SK-N-SH treated with all-trans-retinoic acid at 6 μM for 48 hours (cell line): ENCODE results near the gene KIR2DL3.
"Not testable (repeated sequence)": the region's sequence is repeated elsewhere in the genome, so short reads cannot be mapped to it uniquely, and the experiment has no call there.

Experiments used
- ATAC-seq: fragments of 200-7000 bp; cut with Tn5 transposase; 3 replicates; pipeline ENCODE4 v1.9.1; 2020; ENCODE audit warnings: mild to moderate bottlenecking, moderate library complexity
- ARNTL ChIP-seq: fragments of 450-650 bp; formaldehyde crosslinking; IDR thresholded peaks from 2 replicates; pipeline ENCODE4 v1.5.0; 2020; ENCODE audit warnings: low read depth, mild to moderate bottlenecking, moderate library complexity, borderline replicate concordance
- BACH2 ChIP-seq: fragments of 250-450 bp; sonication (Bioruptor Pico); IDR thresholded peaks from 2 replicates; pipeline ENCODE4 v1.9.0; 2021; ENCODE audit warnings: mild to moderate bottlenecking, borderline replicate concordance
- CSDC2 ChIP-seq: fragments of 250-450 bp; sonication (Bioruptor Pico); IDR thresholded peaks from 2 replicates; pipeline ENCODE4 v1.5.0; 2020; ENCODE audit warnings: mild to moderate bottlenecking, moderate library complexity
- CSRNP3 ChIP-seq: fragments of 250-450 bp; sonication (Bioruptor Pico); IDR thresholded peaks from 2 replicates; pipeline ENCODE4 v1.5.1; 2021; ENCODE audit warnings: mild to moderate bottlenecking, moderate library complexity
- ESRRG ChIP-seq: fragments of 250-450 bp; sonication (Bioruptor Pico); IDR thresholded peaks from 2 replicates; pipeline ENCODE4 v1.6.1; 2021; ENCODE audit warnings: mild to moderate bottlenecking
- GLIS3 ChIP-seq: fragments of 250-450 bp; sonication (Bioruptor Pico); IDR thresholded peaks from 2 replicates; pipeline ENCODE4 v1.5.0; 2020; ENCODE audit warnings: mild to moderate bottlenecking, moderate library complexity
- ISL1 ChIP-seq: fragments of 250-450 bp; sonication (Bioruptor Pico); IDR thresholded peaks from 2 replicates; pipeline ENCODE4 v2.1.2; 2022; ENCODE audit warnings: mild to moderate bottlenecking, moderate library complexity
- OSR1 ChIP-seq: fragments of 250-450 bp; sonication (Bioruptor Pico); IDR thresholded peaks from 2 replicates; pipeline ENCODE4 v1.8.0; 2022; ENCODE audit warnings: moderate library complexity, mild to moderate bottlenecking, inconsistent platforms
- PATZ1 ChIP-seq: fragments of 250-450 bp; sonication (Bioruptor Pico); IDR thresholded peaks from 2 replicates; pipeline ENCODE4 v1.8.0; 2020; ENCODE audit warnings: mild to moderate bottlenecking, moderate library complexity, borderline replicate concordance
- POU6F1 ChIP-seq: fragments of 250-450 bp; sonication (Bioruptor Pico); IDR thresholded peaks from 2 replicates; pipeline ENCODE4 v1.8.0; 2021; ENCODE audit warnings: low read depth, mild to moderate bottlenecking, moderate library complexity, borderline replicate concordance
- PPARA ChIP-seq: fragments of 250-450 bp; sonication (Bioruptor Pico); IDR thresholded peaks from 2 replicates; pipeline ENCODE4 v1.5.0; 2020; ENCODE audit warnings: mild to moderate bottlenecking, borderline replicate concordance
- RARB ChIP-seq: fragments of 250-450 bp; sonication (Bioruptor Pico); IDR thresholded peaks from 2 replicates; pipeline ENCODE4 v1.8.0; 2021; ENCODE audit warnings: mild to moderate bottlenecking, moderate library complexity
- SNAI2 ChIP-seq: fragments of 250-450 bp; sonication (Bioruptor Pico); IDR thresholded peaks from 2 replicates; pipeline ENCODE4 v1.5.0; 2020; ENCODE audit warnings: mild to moderate bottlenecking, moderate library complexity
- TCF4 ChIP-seq: fragments of 250-450 bp; sonication (Bioruptor Pico); IDR thresholded peaks from 2 replicates; pipeline ENCODE4 v1.8.0; 2021; ENCODE audit warnings: mild to moderate bottlenecking, moderate library complexity, borderline replicate concordance
- TOX ChIP-seq: fragments of 250-450 bp; sonication (Bioruptor Pico); IDR thresholded peaks from 2 replicates; pipeline ENCODE4 v1.8.0; 2021; ENCODE audit warnings: mild to moderate bottlenecking, moderate library complexity, borderline replicate concordance
- ZC3H10 ChIP-seq: fragments of 250-450 bp; sonication (Bioruptor Pico); IDR thresholded peaks from 2 replicates; pipeline ENCODE4 v1.5.1; 2021; ENCODE audit warnings: mild to moderate bottlenecking, moderate library complexity
- ZFP3 ChIP-seq: fragments of 250-450 bp; sonication (Bioruptor Pico); IDR thresholded peaks from 2 replicates; pipeline ENCODE4 v1.5.0; 2020; ENCODE audit warnings: mild to moderate bottlenecking, moderate library complexity
- ZFP30 ChIP-seq: fragments of 450-650 bp; formaldehyde crosslinking; IDR thresholded peaks from 2 replicates; pipeline ENCODE4 v1.5.0; 2022; ENCODE audit warnings: mild to moderate bottlenecking, moderate library complexity
- ZNF565 ChIP-seq: fragments of 450-650 bp; formaldehyde crosslinking; conservative IDR thresholded peaks from 2 replicates; pipeline ENCODE4 v1.5.0; 2020; ENCODE audit warnings: low read depth, mild to moderate bottlenecking, moderate library complexity
- ZNF70 ChIP-seq: fragments of 450-650 bp; formaldehyde crosslinking; IDR thresholded peaks from 2 replicates; pipeline ENCODE4 v1.5.0; 2020; ENCODE audit warnings: mild to moderate bottlenecking, moderate library complexity
- ZNF8 ChIP-seq: fragments of 450-650 bp; formaldehyde crosslinking; IDR thresholded peaks from 2 replicates; pipeline ENCODE4 v1.5.0; 2020; ENCODE audit warnings: mild to moderate bottlenecking, moderate library complexity
- TF ChIP-seq, protein P1 (sequence below): fragments of 250-450 bp; sonication (Bioruptor Pico); IDR thresholded peaks from 2 replicates; pipeline ENCODE4 v1.5.0; 2020; ENCODE audit warnings: mild to moderate bottlenecking, moderate library complexity
- TF ChIP-seq, protein P2 (sequence below): fragments of 250-450 bp; sonication (Bioruptor Pico); IDR thresholded peaks from 2 replicates; pipeline ENCODE4 v1.5.1; 2020; ENCODE audit warnings: low read depth, mild to moderate bottlenecking, moderate library complexity

Gene KIR2DL3

DNA sequence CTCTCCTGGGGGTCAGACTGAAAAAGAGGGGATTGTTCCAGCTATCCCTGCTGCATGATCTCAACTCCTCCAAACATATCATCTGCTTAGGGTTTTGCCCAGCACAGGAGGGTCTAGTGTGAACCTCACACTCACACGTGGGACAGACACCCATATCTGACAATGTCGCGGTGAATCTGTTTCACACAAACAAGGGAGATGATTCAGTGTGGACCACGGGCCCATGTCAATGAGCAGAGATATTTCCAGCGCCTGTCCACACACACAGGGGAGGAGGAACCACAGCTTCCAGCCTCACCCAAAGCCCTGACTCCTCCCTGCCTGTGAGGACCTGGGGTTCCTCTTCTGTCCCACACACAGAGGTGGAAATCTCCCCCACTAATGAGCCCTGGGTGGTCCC lies 43.7 kb upstream of the KIR2DL3 start:
- ATAC-seq = no peak
- no peak for TF ChIP-seq ZC3H10
- no peak for TF ChIP-seq TCF4 (CRISPR knock-in tag)
- TF ChIP-seq ZFP30 (CRISPR knock-in tag) = no peak
- TF ChIP-seq ZFP3 (CRISPR knock-in tag) = no peak

DNA sequence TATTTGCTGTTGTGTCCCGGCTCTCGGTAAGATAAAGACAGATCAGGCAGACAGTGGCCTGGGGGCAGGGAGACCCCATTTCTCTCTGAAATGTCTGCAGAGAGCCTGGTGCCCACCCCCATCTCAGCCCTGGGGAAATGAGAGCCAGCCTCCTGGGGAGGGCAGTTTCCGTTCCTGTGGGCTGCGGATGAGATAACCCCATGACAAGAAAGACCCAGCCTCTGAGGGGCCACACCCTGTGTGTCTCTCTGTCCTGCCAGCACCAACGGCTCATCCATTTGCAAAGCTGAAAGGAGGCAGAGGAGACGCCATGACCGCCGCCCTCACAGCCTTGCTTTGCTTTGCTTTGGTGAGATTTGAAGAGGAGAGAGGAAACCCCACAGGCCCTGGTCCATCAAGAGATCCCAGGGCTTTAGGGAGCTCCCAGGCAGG lies 42.2 kb upstream of the KIR2DL3 start:
- no peak for ATAC-seq
- TF ChIP-seq TOX (CRISPR knock-in tag) (no peak), SNAI2 (no peak), GLIS3 (CRISPR knock-in tag) (no peak), ISL1 (CRISPR knock-in tag) (no peak), ESRRG (no peak), RARB (CRISPR knock-in tag) (no peak)

- no peak for ATAC-seq
Measured at GRCh38 chr19:54696766-54697165, 41.5 kb upstream of the KIR2DL3 start.

GRCh38 chr19:54697716-54698115 lies 40.6 kb upstream of the KIR2DL3 start:
- not testable (repeated sequence) for ATAC-seq

More at GRCh38 chr19:54696766-54697165, 41.5 kb upstream of the KIR2DL3 start:
- no peak for TF ChIP-seq CSRNP3
- TF ChIP-seq ZNF70 (CRISPR knock-in tag) = no peak
- no peak for TF ChIP-seq RARB (CRISPR knock-in tag)
- TF ChIP-seq ZFP30 (CRISPR knock-in tag) = no peak
- TF ChIP-seq, protein P1, sequence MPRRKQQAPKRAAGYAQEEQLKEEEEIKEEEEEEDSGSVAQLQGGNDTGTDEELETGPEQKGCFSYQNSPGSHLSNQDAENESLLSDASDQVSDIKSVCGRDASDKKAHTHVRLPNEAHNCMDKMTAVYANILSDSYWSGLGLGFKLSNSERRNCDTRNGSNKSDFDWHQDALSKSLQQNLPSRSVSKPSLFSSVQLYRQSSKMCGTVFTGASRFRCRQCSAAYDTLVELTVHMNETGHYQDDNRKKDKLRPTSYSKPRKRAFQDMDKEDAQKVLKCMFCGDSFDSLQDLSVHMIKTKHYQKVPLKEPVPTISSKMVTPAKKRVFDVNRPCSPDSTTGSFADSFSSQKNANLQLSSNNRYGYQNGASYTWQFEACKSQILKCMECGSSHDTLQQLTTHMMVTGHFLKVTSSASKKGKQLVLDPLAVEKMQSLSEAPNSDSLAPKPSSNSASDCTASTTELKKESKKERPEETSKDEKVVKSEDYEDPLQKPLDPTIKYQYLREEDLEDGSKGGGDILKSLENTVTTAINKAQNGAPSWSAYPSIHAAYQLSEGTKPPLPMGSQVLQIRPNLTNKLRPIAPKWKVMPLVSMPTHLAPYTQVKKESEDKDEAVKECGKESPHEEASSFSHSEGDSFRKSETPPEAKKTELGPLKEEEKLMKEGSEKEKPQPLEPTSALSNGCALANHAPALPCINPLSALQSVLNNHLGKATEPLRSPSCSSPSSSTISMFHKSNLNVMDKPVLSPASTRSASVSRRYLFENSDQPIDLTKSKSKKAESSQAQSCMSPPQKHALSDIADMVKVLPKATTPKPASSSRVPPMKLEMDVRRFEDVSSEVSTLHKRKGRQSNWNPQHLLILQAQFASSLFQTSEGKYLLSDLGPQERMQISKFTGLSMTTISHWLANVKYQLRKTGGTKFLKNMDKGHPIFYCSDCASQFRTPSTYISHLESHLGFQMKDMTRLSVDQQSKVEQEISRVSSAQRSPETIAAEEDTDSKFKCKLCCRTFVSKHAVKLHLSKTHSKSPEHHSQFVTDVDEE (CRISPR knock-in tag) = no peak
- no peak for TF ChIP-seq PATZ1 (CRISPR knock-in tag)
- no peak for TF ChIP-seq ARNTL (CRISPR knock-in tag)
- TF ChIP-seq ZNF8 = no peak
- no peak for TF ChIP-seq SNAI2
- TF ChIP-seq ZC3H10 = no peak
- no peak for TF ChIP-seq BACH2
- no peak for TF ChIP-seq OSR1 (CRISPR knock-in tag)
- no peak for TF ChIP-seq GLIS3 (CRISPR knock-in tag)
- no peak for TF ChIP-seq CSDC2 (CRISPR knock-in tag)
- TF ChIP-seq, protein P2, sequence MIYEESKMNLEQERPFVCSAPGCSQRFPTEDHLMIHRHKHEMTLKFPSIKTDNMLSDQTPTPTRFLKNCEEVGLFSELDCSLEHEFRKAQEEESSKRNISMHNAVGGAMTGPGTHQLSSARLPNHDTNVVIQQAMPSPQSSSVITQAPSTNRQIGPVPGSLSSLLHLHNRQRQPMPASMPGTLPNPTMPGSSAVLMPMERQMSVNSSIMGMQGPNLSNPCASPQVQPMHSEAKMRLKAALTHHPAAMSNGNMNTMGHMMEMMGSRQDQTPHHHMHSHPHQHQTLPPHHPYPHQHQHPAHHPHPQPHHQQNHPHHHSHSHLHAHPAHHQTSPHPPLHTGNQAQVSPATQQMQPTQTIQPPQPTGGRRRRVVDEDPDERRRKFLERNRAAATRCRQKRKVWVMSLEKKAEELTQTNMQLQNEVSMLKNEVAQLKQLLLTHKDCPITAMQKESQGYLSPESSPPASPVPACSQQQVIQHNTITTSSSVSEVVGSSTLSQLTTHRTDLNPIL = no peak
- no peak for TF ChIP-seq ZNF565 (CRISPR knock-in tag)
- TF ChIP-seq PPARA (CRISPR knock-in tag) = no peak
- TF ChIP-seq ZFP3 (CRISPR knock-in tag) = no peak
- no peak for TF ChIP-seq ISL1 (CRISPR knock-in tag)

DNA sequence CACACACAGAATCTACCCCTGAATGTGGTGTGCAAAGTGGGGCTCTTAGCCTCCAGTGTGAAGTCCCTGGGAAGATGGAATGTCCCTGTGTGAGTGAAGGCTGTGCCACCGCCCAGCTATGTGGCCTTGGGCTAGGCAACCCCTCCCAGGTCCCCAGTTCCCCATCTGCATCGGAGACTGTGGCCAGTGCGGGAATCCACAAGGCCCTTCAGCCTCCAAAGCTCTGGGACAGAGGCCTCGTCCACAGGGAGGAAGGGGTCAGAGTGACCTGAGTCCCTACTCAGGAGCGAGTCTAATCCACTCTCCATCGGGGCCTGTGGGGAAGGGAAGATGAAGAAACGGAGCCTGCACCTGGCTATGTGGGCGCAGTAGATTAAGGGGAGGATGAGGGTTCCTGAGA lies 33.4 kb upstream of the KIR2DL3 start:
- TF ChIP-seq ZFP3 (CRISPR knock-in tag) (no peak), SNAI2 (no peak), TCF4 (CRISPR knock-in tag) (no peak), ZFP30 (CRISPR knock-in tag) (no peak), ZC3H10 (no peak), TOX (CRISPR knock-in tag) (no peak), BACH2 (no peak), POU6F1 (CRISPR knock-in tag) (no peak), PATZ1 (CRISPR knock-in tag) (no peak), ZNF70 (CRISPR knock-in tag) (no peak)
- ATAC-seq = no peak
